GM21717 (cell line): Measurements from ENCODE around the gene ARHGAP31.
A peak's percentile ranks its signal among the peaks of the same experiment; 100 is the strongest.

Source experiments
- ATAC-seq: cut with Tn5 transposase; IDR thresholded peaks from one replicate; pipeline ENCODE4 v1.9.1; 2021; ENCODE audit warnings: mild to moderate bottlenecking, moderate library complexity; ENCODE audit not compliant: unreplicated experiment

The ARHGAP31 gene

DNA sequence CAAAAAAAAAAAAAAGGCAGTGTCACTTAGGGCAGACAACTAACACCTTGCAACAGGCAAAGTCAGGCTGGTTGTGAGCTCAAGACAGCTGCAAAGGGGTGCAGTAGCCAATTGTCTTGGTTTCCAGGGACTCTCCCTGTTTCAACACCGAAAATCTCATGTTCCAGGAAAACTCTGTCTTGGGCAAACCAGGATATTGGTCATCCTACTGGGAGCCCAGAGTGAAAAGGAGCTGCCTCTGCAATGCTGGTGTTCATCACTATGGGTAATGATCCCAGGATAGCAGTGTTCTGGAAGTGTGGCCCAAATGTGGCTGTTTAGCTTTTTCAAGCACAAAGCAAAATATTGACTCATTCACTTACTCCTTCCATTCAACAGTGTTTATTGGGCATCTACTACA lies 82.6 kb downstream of the ARHGAP31 start:
- no peak for ATAC-seq

DNA sequence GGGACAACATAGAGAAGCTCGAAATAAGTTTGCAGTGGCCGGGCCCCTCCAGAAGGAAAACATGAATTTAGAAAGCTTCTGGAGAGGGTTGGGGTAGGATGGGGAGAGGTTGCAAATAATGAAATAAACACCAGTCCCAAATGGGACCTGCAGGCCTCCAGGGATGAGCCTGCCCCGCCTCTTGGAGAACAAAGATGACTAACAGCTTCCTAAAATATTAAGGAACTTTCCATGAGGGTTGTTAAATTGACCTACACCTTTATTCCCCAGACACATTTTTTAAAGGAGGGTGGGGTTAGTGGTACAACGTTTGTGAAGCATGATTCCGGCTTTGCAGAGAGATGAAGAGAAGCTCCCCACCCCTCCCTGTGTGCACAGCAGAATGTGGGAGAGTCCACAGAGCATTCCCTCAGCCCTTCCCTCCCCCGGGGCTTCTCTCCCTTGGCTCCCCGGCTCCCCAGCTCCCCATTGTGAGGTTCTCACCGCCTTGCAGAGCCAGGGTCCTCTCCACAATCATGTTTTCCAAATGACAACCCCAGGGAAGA lies 84.1 kb downstream of the ARHGAP31 start:
- no peak for ATAC-seq

DNA sequence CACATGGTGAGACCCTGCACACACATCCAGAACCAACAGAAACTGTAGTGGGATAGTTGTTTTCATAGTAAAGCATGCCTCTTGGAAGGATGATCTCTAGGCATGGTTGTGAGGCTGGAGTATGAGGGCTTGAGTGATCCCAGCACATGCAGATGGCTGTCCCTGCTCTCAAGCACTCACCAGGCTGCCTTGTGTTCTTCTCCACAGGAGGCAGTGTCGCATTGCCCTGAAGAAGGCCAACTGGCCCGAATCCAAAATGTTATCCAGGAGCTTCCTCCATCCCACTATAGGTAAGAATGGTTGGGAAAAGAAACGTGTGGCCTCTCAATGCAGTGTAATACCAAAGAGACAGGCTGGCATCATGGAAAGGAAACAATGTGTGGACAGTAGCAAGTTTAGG lies 86.5 kb downstream of the ARHGAP31 start:
- no peak for ATAC-seq

DNA sequence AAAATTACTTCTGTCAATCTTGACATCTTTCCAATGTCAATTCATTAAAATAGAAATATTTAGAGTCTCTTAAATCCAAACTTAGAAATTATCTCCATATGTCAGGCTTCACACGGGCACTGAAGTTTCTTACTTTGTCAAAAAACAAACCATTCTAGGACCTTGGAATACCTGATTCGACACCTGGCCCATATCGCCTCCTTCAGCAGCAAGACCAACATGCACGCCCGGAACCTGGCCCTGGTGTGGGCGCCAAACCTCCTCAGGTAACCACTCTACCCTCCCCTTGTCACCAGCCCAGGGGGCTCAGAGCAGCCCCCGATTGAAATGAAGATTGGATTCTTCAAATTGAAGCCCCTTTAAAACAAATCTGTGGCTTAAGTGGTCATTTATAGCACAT lies 88.0 kb downstream of the ARHGAP31 start:
- ATAC-seq: no peak

DNA sequence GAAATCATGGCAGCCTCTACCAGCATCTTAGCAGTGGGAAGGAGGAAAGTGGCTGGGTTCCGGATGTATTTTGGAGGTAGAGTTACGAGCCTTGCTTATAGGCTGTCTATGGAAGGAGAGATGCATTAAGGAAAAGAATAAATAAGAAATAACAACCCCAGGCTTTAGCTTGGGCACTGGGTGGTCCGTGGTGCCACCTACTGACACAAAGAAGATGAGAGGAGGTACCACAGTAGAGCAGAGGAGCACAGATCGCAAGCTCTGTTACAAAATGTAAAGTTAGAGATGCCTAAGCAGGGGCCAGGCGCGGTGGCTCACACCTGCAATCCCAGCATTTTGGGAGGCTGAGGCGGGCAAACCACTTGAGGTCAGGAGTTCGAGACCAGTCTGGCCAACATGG lies 94.4 kb downstream of the ARHGAP31 start:
- no peak for ATAC-seq

DNA sequence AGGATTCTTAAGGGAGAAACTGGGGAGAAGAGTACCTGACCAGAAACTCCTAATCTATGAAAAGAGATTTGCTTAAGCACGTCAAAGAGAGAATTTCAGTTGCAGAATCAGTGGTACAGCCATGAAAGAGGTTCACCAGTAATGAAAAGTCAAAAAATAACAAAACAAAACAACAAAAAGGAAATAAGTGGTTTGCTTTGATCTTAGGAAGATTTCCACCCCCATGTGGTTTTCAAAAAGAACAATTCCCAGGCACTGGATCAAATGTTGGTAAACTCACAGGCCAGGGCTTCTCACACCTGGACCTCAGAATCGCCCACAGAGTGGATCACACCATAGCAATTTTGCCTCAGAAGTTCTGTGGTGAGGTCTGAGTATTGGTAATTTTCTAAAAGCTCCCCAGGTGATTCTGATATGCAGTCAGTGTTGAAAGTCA lies 101.8 kb downstream of the ARHGAP31 start:
- ATAC-seq: peak; percentile 79

DNA sequence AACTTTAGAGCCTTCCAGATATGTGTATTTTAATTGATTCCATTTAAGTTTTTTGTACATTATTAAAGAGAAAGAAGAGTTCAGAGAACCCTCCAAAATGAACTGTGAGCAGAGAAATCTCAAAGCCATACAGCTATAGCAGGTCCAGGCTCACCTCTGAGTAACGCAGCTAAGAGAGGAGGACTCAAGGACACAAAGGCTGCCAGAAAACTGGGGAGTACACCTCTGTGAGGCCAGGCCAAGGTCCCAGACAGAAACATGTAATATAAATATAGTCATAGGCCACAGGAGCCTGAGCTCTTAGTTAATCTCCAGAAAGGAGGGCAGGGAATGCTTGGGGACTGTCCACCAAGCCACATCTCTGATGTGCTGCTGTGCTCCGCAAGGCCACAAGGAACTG lies 102.7 kb downstream of the ARHGAP31 start:
- ATAC-seq: no peak

DNA sequence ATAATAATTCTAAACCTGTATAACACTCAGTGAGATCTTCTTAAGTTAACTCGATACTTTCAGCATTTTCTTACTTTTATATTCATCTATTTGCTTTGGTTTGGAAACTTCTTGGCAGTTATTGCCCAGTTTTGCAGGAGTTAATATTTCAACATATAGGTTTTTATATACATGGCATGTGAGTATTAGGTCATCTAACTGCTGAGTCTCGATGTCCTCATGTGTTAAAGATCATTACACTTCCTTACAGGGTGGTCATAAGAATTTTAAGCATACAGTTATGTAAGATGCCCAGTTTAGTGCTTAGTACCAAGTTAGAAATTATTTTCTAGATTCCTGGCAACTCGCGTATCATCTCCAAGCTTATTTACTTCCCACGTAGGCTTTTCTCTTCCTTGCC lies 106.3 kb downstream of the ARHGAP31 start:
- no peak for ATAC-seq

DNA sequence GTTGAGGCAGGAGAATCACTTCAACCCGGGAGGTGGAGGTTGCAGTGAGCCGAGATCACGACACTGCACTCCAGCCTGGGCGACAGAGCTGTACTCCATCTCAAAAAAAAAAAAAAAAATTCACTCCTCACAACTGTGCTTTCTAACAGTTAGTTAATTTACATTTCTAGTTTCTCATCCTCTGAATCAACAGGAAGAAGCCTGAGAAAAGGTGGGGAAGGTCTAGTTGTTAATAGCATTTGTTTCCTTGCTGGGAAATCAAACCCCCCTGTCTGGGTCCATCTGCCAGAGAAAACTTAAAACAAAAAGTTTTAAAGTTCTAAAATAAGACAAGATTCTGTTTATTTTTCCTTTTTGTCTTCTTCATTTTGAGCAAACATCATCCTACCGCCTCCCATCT lies 106.9 kb downstream of the ARHGAP31 start:
- ATAC-seq: peak; percentile 63

DNA sequence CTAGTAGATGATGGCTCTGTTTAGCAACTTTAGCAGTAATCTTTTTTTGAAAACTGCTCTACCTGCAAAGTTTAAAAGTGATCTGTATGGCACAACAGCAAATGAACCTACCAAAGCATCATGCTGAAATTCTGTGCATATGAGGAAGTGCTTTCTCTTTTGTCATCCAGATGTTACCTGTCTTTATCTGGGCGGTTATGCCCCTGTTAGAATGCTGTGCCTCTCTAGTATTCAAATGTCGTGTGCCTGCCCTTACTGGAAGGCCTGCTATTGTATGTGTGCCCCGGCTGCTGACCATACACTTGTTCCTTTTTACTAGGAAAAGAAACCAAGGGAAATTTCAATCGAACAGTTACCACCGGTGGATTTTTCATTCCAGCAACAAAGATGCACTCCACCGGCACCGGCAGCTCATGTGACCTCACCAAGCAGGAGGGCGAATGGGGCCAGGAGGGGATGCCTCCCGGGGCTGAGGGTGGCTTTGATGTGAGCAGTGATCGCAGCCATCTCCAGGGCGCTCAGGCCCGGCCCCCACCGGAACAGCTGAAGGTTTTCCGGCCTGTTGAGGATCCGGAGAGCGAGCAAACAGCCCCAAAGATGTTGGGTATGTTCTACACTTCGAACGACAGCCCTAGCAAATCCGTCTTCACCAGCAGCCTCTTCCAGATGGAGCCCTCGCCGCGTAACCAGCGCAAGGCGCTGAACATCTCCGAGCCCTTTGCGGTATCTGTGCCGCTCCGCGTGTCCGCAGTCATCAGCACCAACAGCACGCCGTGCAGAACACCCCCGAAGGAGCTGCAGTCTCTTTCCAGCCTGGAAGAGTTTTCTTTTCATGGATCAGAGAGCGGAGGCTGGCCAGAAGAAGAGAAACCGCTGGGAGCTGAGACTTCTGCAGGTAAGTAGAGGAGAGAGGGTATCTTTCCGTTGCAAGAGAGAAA lies 107.6 kb downstream of the ARHGAP31 start:
- peak; percentile 74 for ATAC-seq

DNA sequence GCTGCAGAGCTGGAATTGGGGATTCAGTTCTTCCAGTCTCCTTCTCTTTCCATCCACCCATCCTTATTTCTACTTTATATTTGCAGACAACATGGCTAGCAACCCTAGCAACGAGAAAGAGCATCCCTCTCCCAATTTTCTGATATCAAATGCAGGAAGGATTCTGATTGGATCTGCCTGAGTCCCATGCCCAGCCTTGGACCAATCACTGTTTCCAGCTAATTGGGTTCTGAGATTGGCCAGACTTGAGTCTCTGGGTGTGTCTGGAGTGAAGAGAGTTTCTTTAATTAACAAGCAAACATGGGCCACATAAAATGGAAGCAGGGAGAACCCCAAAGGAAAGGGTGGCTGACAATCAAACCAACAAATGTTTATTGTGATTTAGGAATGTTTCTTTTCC lies 108.6 kb downstream of the ARHGAP31 start:
- no peak for ATAC-seq

DNA sequence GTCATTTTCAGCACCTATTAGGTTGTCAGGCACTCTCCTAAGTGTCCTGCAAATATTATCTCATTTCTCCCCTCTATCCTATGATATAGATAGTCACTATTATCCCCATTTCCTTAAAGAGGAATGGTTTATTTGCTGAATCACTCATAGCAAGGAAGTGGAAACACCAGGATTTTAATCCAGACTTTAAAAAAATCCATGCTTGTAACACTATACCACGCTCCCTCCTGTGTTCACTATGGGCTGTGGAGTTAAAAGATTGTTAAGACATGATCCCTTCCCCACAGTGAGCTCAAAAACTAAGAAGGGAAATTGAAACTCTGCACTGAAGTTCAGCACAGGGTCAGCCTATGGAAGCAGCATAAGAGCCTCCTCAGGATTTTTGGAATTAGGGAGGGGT lies 109.0 kb downstream of the ARHGAP31 start:
- ATAC-seq: no peak

DNA sequence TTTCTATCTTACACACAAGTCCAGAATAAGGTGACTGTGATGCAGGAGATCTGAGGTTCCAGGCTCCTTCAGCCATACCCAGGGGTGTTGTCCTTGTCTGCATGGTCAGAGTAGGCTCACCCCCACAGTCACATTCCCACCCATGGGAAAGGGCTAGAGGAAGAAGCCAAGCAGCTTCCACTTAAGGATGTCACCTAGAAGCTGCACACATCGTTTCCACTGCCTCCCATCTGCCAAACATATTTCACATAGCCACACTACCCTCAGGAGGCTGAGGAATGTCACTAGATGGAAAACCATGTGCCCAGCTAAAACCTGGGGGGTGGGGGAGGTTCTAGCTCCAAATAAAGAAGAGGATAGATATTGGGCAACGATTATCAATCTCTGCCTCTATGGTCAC lies 111.1 kb downstream of the ARHGAP31 start:
- no peak for ATAC-seq

DNA sequence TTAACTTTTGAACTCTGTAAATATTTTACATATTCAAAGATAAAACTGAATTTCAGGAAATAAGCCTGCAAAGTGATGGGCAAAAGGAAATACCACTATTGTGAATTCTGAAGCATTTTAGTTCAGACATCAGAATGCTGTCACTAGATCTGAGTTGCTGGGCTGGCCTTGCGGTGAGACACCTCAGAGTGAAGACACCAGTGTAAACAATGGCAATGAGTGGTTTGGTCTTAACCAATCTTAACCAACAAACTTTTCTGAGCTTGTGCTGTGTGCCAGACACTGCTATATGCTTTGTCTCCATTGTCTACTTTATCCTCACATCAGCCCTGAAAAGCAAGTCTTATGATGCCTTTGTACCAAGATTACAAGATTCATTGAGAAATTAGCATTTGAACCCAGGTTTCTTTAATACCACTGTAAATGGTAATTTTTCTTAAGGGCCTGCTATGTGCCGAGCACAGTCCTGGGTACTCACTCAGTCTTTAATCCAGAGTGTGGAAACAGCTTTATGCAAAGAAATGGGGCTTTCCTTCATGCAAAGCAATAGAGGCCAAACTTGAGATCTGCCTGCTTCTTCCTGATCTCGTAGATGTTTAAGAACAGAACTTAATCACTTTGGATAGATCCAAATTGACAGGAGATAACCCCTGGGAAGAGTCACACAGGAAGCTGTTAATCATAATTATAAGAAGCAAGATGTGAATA lies 114.2 kb downstream of the ARHGAP31 start:
- ATAC-seq: no peak

DNA sequence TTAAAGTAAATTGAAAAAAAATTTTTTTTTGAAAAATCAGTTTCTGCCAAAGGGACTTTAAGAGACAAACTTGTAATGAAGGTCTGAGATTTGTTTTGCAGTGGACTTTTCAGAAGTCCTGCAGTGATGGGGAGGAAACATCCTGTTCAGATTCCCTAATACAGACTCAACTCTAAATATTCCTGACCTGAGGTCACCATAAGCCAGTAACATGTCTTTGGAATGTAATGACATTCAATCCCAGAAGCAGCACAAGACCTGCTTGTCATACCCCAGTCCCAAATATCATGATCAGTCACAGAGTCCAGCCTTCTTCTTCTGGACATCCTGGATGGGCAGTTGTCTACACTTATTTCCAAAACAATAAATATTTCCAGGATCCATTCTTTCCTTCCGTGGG lies 115.7 kb downstream of the ARHGAP31 start:
- no peak for ATAC-seq

DNA sequence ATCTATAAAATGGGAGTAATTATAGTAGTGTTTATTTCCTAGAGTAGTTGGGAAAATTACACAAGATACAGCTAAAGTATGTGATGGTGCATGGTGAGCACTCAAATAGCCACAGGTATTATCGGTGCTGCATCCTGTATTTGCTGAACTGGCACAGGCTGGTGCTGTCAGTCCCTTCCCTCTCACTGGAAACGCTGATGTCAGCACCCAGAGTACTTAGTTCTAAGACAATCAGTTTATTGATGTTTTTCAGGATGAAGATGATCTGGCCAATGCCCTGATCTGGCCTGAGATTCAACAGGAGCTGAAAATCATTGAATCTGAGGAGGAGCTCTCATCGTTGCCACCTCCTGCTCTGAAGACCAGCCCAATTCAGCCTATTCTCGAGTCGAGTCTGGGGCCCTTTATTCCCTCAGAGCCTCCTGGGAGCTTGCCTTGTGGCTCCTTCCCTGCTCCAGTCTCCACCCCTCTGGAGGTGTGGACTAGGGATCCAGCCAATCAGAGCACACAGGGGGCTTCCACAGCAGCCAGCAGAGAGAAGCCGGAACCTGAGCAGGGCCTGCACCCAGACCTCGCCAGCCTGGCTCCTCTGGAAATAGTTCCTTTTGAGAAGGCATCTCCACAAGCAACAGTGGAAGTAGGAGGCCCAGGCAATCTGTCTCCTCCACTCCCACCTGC lies 119.6 kb downstream of the ARHGAP31 start:
- ATAC-seq: no peak

DNA sequence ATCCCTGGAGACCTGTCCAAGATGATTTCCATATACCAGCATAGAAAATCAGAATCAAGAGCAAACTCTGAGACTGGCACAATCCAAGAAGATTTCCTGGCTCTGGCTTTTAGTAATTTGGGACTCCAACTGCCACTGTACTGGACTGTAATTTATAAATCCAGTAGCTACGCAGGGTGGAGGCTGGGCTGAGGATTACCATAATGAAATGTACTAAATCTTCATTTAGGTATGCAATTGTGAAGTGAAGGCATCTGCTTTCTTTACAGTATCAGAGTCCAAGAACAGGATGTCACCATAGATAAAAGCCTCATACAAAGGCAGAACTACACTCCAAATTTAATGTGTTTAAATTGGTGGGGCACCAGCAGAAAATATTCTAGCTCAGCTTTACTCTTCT lies 122.7 kb downstream of the ARHGAP31 start:
- ATAC-seq: no peak

DNA sequence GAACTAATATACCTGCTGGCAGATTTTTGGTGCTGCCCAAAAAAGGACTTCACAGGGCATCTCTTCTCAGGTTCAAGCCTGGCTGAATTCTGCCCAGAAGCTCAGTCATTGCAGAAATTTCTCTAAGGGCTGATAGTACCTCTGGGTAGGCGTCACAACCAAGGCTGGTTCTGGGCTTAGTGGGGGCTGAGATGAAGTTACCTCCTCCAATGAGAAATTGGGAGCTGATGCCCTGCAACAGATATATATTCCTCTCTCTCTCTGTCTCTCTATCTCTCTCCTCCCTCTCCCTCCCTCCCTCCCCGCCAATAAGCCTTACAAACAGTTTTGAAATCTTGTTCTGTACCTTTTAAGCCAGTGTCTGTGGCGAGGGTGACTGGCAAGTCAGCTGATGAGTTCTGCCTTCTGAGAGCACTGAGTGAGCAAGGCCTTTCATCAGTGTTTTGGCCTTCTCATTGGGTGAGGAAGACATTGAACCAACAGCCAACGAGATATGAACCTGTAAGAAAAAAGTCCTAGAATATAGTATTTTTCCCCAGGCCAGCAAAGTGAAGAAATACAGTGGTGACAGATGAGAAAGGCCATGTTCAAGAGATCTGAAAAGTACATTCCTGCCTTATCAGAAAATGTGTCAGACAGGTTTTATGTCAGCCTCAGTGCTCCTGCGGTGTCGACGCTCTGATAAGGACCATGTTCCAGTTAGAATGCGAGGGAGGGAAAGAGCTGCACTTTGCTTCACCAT lies 123.8 kb downstream of the ARHGAP31 start:
- no peak for ATAC-seq

DNA sequence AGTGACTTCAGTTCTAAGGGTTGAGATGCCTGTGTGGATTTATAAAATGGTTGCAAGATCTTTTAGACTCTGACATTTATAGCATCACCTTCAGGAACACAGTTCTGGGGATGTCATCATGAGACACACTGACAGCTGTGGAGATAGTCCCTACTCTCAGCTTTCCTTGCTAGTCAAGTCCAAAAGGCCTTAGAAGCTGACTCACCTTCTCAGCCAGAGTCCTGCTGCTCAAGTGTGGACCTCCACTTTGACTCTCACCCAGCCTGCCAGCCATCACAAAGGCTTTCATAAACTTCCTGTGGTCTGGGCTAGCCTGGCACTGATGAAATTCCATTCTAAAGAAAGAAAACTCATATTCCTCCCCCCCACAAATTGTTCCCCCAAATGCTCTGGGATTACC lies 124.5 kb downstream of the ARHGAP31 start:
- ATAC-seq: no peak

DNA sequence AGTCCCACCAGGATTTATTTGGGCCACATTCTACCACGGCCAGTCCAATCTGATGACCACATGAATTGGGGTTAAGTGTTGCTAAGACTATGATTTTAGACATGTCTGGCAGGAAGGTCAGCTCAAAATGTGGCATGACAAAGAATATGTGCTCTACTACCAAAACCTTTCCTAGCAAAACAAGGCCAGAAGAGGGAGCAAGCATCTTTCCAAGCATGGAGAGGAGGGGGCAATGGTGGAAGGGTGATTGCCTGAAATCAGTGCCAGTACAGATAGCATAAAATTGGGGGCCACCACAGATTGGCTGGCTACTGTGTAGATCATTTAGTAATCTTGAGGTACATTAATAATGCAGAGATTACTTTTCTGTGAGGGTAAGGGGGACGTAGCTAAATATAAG lies 126.0 kb downstream of the ARHGAP31 start:
- ATAC-seq: no peak

DNA sequence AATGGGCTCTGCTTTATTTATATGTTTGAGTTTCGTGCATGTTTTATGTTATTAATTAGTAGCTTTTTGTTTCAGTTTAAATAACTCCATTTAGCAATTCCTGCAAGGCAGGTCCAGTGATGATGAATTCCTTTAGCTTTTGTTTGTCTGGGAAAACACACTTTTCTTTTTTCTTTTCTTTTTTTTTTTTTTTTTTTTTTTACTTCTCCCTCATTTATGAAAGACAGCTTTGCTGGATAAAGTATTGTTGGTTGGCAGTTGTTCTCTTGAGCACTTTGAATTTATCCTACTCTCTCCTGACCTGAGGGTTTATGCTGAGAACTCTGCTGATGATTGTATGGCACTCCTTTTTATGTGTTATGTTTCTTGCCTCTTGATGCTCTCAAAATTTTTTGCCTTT lies 133.5 kb downstream of the ARHGAP31 start:
- no peak for ATAC-seq
